HepG2 (cell line): ENCODE data around the gene ZNF276. TPM values are rescaled to one million over a fixed set of nuclear protein-coding genes. Genes with fewer than 3 reads are reported as not detected.
A peak's percentile ranks its signal among the peaks of the same experiment; 100 is the strongest.

ENCODE experiments used
- ATF1 ChIP-seq: IDR thresholded peaks from 2 replicates; pipeline ENCODE4 v1.6.1; 2016; ENCODE audit warnings: mild to moderate bottlenecking, control low read depth
- BCL6 ChIP-seq: IDR thresholded peaks from 2 replicates; pipeline ENCODE4 v1.6.1; 2016; ENCODE audit warnings: missing genetic modification reagents, missing compliant biosample characterization
- FOXP1 ChIP-seq, 2 experiments: fragments of 450-650 bp in 1 of 2; IDR thresholded peaks; 2 replicates each; pipeline ENCODE4 v1.6.1; 2017 to 2018; ENCODE audit warnings: antibody characterized with exemption in 1 of 2
- GATAD2A ChIP-seq: IDR thresholded peaks from 2 replicates; pipeline ENCODE4 v1.6.1; 2016
- HIVEP1 ChIP-seq: sonication (generic); formaldehyde crosslinking; IDR thresholded peaks from 2 replicates; pipeline ENCODE4 v1.4.0; 2020; ENCODE audit warnings: mild to moderate bottlenecking, missing genetic modification reagents
- IKZF5 ChIP-seq: IDR thresholded peaks from 2 replicates; pipeline ENCODE4 v1.6.1; 2018; ENCODE audit warnings: missing genetic modification reagents, mild to moderate bottlenecking, missing compliant biosample characterization
- MYC ChIP-seq: sonication (generic); formaldehyde crosslinking; IDR thresholded peaks from 2 replicates; pipeline ENCODE4 v1.9.0; 2021; ENCODE audit warnings: missing genetic modification reagents, borderline replicate concordance
- NRL ChIP-seq: sonication (generic); formaldehyde crosslinking; IDR thresholded peaks from 2 replicates; pipeline ENCODE4 v1.5.0; 2020; ENCODE audit warnings: missing genetic modification reagents, mild to moderate bottlenecking, moderate library complexity, borderline replicate concordance
- PITX1 ChIP-seq: sonication (generic); formaldehyde crosslinking; IDR thresholded peaks from 2 replicates; pipeline ENCODE4 v1.5.1; 2020; ENCODE audit warnings: mild to moderate bottlenecking, missing genetic modification reagents
- PLSCR1 ChIP-seq: sonication (generic); formaldehyde crosslinking; IDR thresholded peaks from 2 replicates; pipeline ENCODE4 v1.5.0; 2020; ENCODE audit warnings: missing genetic modification reagents, mild to moderate bottlenecking, borderline replicate concordance
- REPIN1 ChIP-seq: sonication (generic); formaldehyde crosslinking; IDR thresholded peaks from 2 replicates; pipeline ENCODE4 v1.8.0; 2022; ENCODE audit warnings: missing genetic modification reagents, low read depth, mild to moderate bottlenecking, borderline replicate concordance
- SCMH1 ChIP-seq: sonication (generic); formaldehyde crosslinking; IDR thresholded peaks from 2 replicates; pipeline ENCODE4 v1.9.0; 2021; ENCODE audit warnings: missing genetic modification reagents, mild to moderate bottlenecking, borderline replicate concordance
- TEAD2 ChIP-seq: sonication (generic); formaldehyde crosslinking; IDR thresholded peaks from 2 replicates; pipeline ENCODE4 v1.9.0; 2021; ENCODE audit warnings: missing genetic modification reagents
- ZBED4 ChIP-seq: sonication (generic); formaldehyde crosslinking; IDR thresholded peaks from 2 replicates; pipeline ENCODE4 v1.4.0; 2020; ENCODE audit warnings: missing genetic modification reagents, borderline replicate concordance
- ZBTB33 ChIP-seq: sonication (generic); formaldehyde crosslinking; IDR thresholded peaks from 2 replicates; pipeline ENCODE4 v1.4.0; 2020; ENCODE audit warnings: missing genetic modification reagents
- ZBTB7B ChIP-seq: sonication (generic); formaldehyde crosslinking; IDR thresholded peaks from 2 replicates; pipeline ENCODE4 v1.4.0; 2020; ENCODE audit warnings: missing genetic modification reagents
- ZFP37 ChIP-seq: sonication (generic); formaldehyde crosslinking; IDR thresholded peaks from 2 replicates; pipeline ENCODE4 v1.4.0; 2020; ENCODE audit warnings: missing genetic modification reagents, borderline replicate concordance
- ZNF20 ChIP-seq: sonication (generic); formaldehyde crosslinking; IDR thresholded peaks from 2 replicates; pipeline ENCODE4 v1.4.0; 2020; ENCODE audit warnings: mild to moderate bottlenecking, moderate library complexity, missing genetic modification reagents
- ZNF253 ChIP-seq: sonication (generic); formaldehyde crosslinking; IDR thresholded peaks from 2 replicates; pipeline ENCODE4 v1.8.0; 2022; ENCODE audit warnings: mild to moderate bottlenecking, missing genetic modification reagents, borderline replicate concordance
- ZNF256 ChIP-seq: sonication (generic); formaldehyde crosslinking; conservative IDR thresholded peaks from 2 replicates; pipeline ENCODE4 v1.4.0; 2020; ENCODE audit warnings: missing genetic modification reagents
- ZNF720 ChIP-seq: sonication (generic); formaldehyde crosslinking; IDR thresholded peaks from 2 replicates; pipeline ENCODE4 v1.4.0; 2020; ENCODE audit warnings: missing genetic modification reagents
- polyA plus RNA-seq, 8 experiments: library from polyadenylated mRNA; depleted of rRNA in 3 of 8; stranded (reverse) in 7 of 8; unstranded in 1 of 8; fragments of >200 nt; fragmentation: Illumina TruSeq in 4 of 8; extraction: Trizol in 4 of 8; gene quantifications; 2 replicates each; pipeline versions ENCODE4 v1.2.1 to v1.2.3, GENCODE V29; 2011 to 2016; ENCODE audit warnings: low read depth in 4 of 8, missing spikeins in 1 of 8, mixed read lengths in 1 of 8; ENCODE audit not compliant: insufficient read depth in 1 of 8
- total RNA-seq, 5 experiments: library from RNA; depleted of rRNA; stranded (reverse); fragments of >200 nt; fragmentation: Illumina TruSeq; extraction: Trizol; gene quantifications; 2 replicates each; pipeline ENCODE4 v1.2.3, GENCODE V29; 2016; ENCODE audit warnings: low read depth in 1 of 5

The ZNF276 gene
- total and polyA plus RNA-seq, 2 of the 13 experiments (the other 11 are each of a cell fraction or from before 2014, with no cell fraction given) = 17.7 to 18.0 TPM

GRCh38 chr16:89729863-89730593 lies 8.7 kb downstream of the ZNF276 start (continued):
- TF ChIP-seq PITX1 (CRISPR knock-in tag) = 0 out of 2 replicates have a peak, but pooled peaks have one; percentile 15
- TF ChIP-seq IKZF5 (CRISPR knock-in tag) = no peak
- TF ChIP-seq REPIN1 = no peak
- TF ChIP-seq ZBED4 = peak; percentile 97
- TF ChIP-seq HIVEP1 (CRISPR knock-in tag) = 0 out of 2 replicates have a peak, but pooled peaks have one; percentile 30
- no peak for TF ChIP-seq ZNF720 (CRISPR knock-in tag)
- 0 out of 2 replicates have a peak, but pooled peaks have one; percentile 23 for TF ChIP-seq ZFP37 (CRISPR knock-in tag)
- no peak for TF ChIP-seq PLSCR1 (CRISPR knock-in tag)
- TF ChIP-seq FOXP1 (IDR thresholded peaks at IDR 0.05) = no peak
- TF ChIP-seq FOXP1 (CRISPR knock-in tag; IDR thresholded peaks at IDR 0.05) = no peak
- no peak for TF ChIP-seq SCMH1
- TF ChIP-seq ZNF256 (CRISPR knock-in tag) = 0 out of 2 replicates have a peak, but pooled peaks have one; percentile 20
- TF ChIP-seq GATAD2A (CRISPR knock-in tag) = peak; percentile 31; the same call in 1 of the 2 replicates
- TF ChIP-seq ZBTB7B = no peak
- no peak for TF ChIP-seq BCL6
- peak; percentile 54; the same call in 1 of the 2 replicates for TF ChIP-seq MYC (CRISPR knock-in tag)
- no peak for TF ChIP-seq ZNF20 (CRISPR knock-in tag)
- no peak for TF ChIP-seq ZNF253 (CRISPR knock-in tag)
- no peak for TF ChIP-seq TEAD2 (CRISPR knock-in tag)
- TF ChIP-seq NRL (CRISPR knock-in tag) = 0 out of 2 replicates have a peak, but pooled peaks have one; percentile 50
- TF ChIP-seq ZBTB33 (CRISPR knock-in tag) = no peak
- no peak for TF ChIP-seq ATF1 (CRISPR knock-in tag)
